A673 (cell line): Measurements from ENCODE around the gene SLC22A17. TPM values are rescaled to one million over a fixed set of nuclear protein-coding genes. Genes with fewer than 3 reads are reported as not detected.

Source experiments
- BruUV-seq: library from RNA; stranded (reverse); fragments of 400-500 nt; replicated peaks from 2 replicates; lab custom pipeline; 2021; lab: Mats Ljungman, UMichigan
- CTCF ChIA-PET: fragments of 300-600 bp; sonication (Branson Sonifier 250); formaldehyde crosslinking; loops from one replicate; lab custom pipeline; 2022; ENCODE audit warnings: antibody characterized with exemption; lab: Charles Lee
- POLR2A ChIA-PET: fragments of 300-600 bp; sonication (Branson Sonifier 250); formaldehyde crosslinking; loops from one replicate; lab custom pipeline; 2022; ENCODE audit warnings: antibody characterized with exemption; ENCODE audit not compliant: low non-redundant PET; lab: Charles Lee
- DNase-seq: peaks from one replicate; pipeline ENCODE4 v3.0.0-alpha.2; 2015; ENCODE audit warnings: low spot score
- H3K27ac ChIP-seq: fragments of 200-600 bp; sonication (generic); 2 replicates; pipeline ENCODE4 v1.5.1; 2016; ENCODE audit warnings: mixed run types, low read depth, mild to moderate bottlenecking, mixed read lengths, antibody characterized with exemption, low read length; ENCODE audit not compliant: poor library complexity, severe bottlenecking
- H3K27me3 ChIP-seq: fragments of 200-600 bp; sonication (generic); replicated peaks from 2 replicates; pipeline ENCODE4 v1.6.1; 2017; ENCODE audit warnings: mixed run types, low read depth, mild to moderate bottlenecking, mixed read lengths, antibody characterized with exemption, low read length; ENCODE audit not compliant: insufficient read depth, poor library complexity
- H3K36me3 ChIP-seq: fragments of 200-600 bp; sonication (generic); 2 replicates; pipeline ENCODE4 v1.6.1; 2016; ENCODE audit warnings: mixed run types, mild to moderate bottlenecking, mixed read lengths, antibody characterized with exemption, low read length; ENCODE audit not compliant: insufficient read depth, poor library complexity, severe bottlenecking
- H3K4me1 ChIP-seq: fragments of 200-600 bp; sonication (generic); 2 replicates; pipeline ENCODE4 v1.6.1; 2017; ENCODE audit warnings: mixed run types, mild to moderate bottlenecking, mixed read lengths, antibody characterized with exemption, low read length; ENCODE audit not compliant: insufficient read depth, poor library complexity, severe bottlenecking
- H3K4me3 ChIP-seq: fragments of 200-600 bp; sonication (generic); 2 replicates; pipeline ENCODE4 v1.5.1; 2016; ENCODE audit warnings: low read depth, mixed run types, mild to moderate bottlenecking, mixed read lengths, low read length; ENCODE audit not compliant: poor library complexity, severe bottlenecking
- H3K9me3 ChIP-seq: fragments of 200-600 bp; sonication (generic); 2 replicates; pipeline ENCODE4 v1.6.1; 2016; ENCODE audit warnings: mixed run types, low read depth, mild to moderate bottlenecking, mixed read lengths, antibody characterized with exemption, low read length; ENCODE audit not compliant: poor library complexity, severe bottlenecking
- EZH2 ChIP-seq: fragments of 200-600 bp; sonication (generic); IDR thresholded peaks from 2 replicates; pipeline ENCODE4 v1.6.1; 2017; ENCODE audit warnings: borderline replicate concordance, low read depth, mild to moderate bottlenecking, mixed read lengths, antibody characterized with exemption, low read length; ENCODE audit not compliant: poor library complexity, severe bottlenecking
- intact Hi-C: fragments of 100-400 bp; cut with micrococcal nuclease; formaldehyde crosslinking; loops from one replicate; pipeline ENCODE4 v1.10.0; 2022; ENCODE audit not compliant: unreplicated experiment
- total RNA-seq: library from RNA; stranded (reverse); gene quantifications from 2 replicates; pipeline ENCODE4 v1.2.3, GENCODE V29; 2021
- TF ChIP-seq, protein P1 (sequence below): fragments of 300-800, 200-600 bp; sonication (generic); conservative IDR thresholded peaks from 2 replicates; pipeline ENCODE4 v1.5.1; 2017; ENCODE audit warnings: low read depth, mild to moderate bottlenecking, antibody characterized with exemption, low read length, moderate library complexity, mixed read lengths

The SLC22A17 gene
- total RNA-seq, 1 experiment from 2014 or later: 23.0 TPM

DNA sequence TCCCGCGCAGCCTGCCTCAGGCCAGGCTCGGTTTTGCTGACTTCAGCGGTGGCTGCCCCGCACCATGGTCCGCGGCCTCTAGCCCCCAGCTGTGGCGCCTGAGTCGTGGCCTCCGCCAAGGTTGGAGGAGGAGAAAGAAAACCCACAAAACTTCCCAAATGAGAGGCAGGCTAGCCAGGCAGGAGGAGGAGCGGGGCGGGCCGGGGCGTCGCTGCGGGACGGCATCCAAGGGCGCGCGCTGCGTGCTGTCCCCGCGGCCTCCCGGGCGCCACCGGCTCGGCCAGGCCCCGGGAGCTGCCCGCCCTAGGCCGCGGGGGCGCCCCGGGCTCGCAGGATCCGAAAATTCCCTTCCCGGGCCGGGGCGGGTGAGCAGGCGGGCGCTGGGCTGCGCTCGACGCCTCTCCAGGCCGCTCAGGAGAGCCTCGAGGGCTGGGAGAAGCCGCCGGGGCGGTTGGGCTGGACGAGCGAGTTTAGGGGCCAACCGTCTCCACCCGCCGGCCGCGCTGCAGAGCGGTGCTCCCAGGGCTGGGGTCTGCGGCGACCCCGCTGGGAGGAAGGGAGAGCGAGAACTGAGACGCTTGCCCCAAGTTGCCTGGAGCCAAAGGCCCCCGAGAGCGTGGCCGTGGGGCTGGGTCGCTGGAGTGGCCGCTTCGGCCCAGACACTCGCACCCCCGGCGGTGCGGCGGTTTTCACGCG is 12.5 kb upstream of the SLC22A17 start, which contains the start of gene EFS:
Gene EFS (minus strand): TSS at position 137 of the 696 bp plus-strand sequence. CDS start 147 bp downstream, outside the sequence.
- TF ChIP-seq EZH2: no peak
- H3K4me1 ChIP-seq: peaks cover 24% of the 10 kb centered on the region
- intact Hi-C loops: loop anchor here (5.0 kb wide), 1 partner anchor 43 kb away; the partner anchor contains the start of gene PABPN1
- CTCF ChIA-PET: no interaction called here
- BruUV-seq: no TSS peak
- DNase-seq: peak; percentile 17
- H3K27ac ChIP-seq: peak within 1 kb of the TSS; percentile 98
- no peaks in the 10 kb centered on the region for H3K27me3 ChIP-seq
- POLR2A ChIA-PET: no interaction called here
- no peaks in the 10 kb centered on the region for H3K9me3 ChIP-seq
- peaks cover 32% of the 10 kb centered on the region for H3K36me3 ChIP-seq
- H3K4me3 ChIP-seq: peak within 1 kb of the TSS; percentile 95

- Histone ChIP-seq H3K27ac (peak overlapping the region; percentile 98), H3K9me3 (no peaks in the 10 kb centered on the region), H3K27me3 (no peaks in the 10 kb centered on the region), H3K36me3 (peaks cover 40% of the 10 kb centered on the region), H3K4me3 (peak overlapping the region; percentile 95), H3K4me1 (peaks cover 24% of the 10 kb centered on the region)
- peak; percentile 35 for DNase-seq
- ChIA-PET CTCF (no interaction called here), POLR2A (no interaction called here)
- BruUV-seq: TSS peak; percentile 43
- TF ChIP-seq, protein P1, sequence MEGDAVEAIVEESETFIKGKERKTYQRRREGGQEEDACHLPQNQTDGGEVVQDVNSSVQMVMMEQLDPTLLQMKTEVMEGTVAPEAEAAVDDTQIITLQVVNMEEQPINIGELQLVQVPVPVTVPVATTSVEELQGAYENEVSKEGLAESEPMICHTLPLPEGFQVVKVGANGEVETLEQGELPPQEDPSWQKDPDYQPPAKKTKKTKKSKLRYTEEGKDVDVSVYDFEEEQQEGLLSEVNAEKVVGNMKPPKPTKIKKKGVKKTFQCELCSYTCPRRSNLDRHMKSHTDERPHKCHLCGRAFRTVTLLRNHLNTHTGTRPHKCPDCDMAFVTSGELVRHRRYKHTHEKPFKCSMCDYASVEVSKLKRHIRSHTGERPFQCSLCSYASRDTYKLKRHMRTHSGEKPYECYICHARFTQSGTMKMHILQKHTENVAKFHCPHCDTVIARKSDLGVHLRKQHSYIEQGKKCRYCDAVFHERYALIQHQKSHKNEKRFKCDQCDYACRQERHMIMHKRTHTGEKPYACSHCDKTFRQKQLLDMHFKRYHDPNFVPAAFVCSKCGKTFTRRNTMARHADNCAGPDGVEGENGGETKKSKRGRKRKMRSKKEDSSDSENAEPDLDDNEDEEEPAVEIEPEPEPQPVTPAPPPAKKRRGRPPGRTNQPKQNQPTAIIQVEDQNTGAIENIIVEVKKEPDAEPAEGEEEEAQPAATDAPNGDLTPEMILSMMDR: no peak
- no peak for TF ChIP-seq EZH2
- intact Hi-C loops: loop anchor here (5.0 kb wide), 1 partner anchor 42 kb away; the partner anchor contains the start of gene PABPN1
These were observed 11.7 kb upstream of the SLC22A17 start for GRCh38 chr14:23364164-23365035.

- BruUV-seq: no TSS peak
- Histone ChIP-seq H3K4me3 (no peak overlapping the region), H3K9me3 (no peaks in the 10 kb centered on the region), H3K27ac (peak overlapping the region; percentile 7), H3K4me1 (peaks cover 22% of the 10 kb centered on the region), H3K36me3 (peaks cover 62% of the 10 kb centered on the region), H3K27me3 (no peaks in the 10 kb centered on the region)
- ChIA-PET CTCF (interaction anchor here (0.6 kb wide), 1 partner anchor 40 kb away, joined by 5 read pairs; no protein-coding TSS in a partner anchor), POLR2A (no interaction called here)
- no peak for DNase-seq
- TF ChIP-seq EZH2: no peak
- TF ChIP-seq, protein P1: peak; percentile 23; the same call in 1 of the 2 replicates
- intact Hi-C loops: no loop called here
These were observed 9.5 kb upstream of the SLC22A17 start for GRCh38 chr14:23362200-23362599.
